Heart left ventricle (tissue), 13 donors: ENCODE measurements around the gene HIVEP2.

Experiments used
- POLR2A ChIP-seq, 2 donors: fragments of 450-650 bp; IDR thresholded peaks; one replicate each; pipeline ENCODE4 v1.6.1; 2017; ENCODE audit warnings: antibody characterized with exemption in 2 of 2, mild to moderate bottlenecking in 2 of 2, moderate library complexity in 2 of 2
- TF ChIP-seq, protein P1 (sequence below), 12 donors: fragments of 200-600 bp; sonication (generic) in 4 of 12; IDR thresholded peaks; one replicate each; pipeline versions ENCODE4 v1.5.0 to v1.8.0; 2018 to 2022; ENCODE audit warnings: antibody characterized with exemption in 12 of 12, mild to moderate bottlenecking in 5 of 12
- donor health status: ischemic (EF 13 %, LVEDD 7.1; RV severe dilation, severe dysfunction).
- donor health status: DM: no; HTN: yes; CAD: no.
- donor health status: DM: no; HTN: no; CAD: no.
- donor health status: ischemic (EF 25% LVEDD 6.9; RV normal size, moderate dysfunction).
- donor health status: ischemic (EF 25% LVEDD 5.7; RV mildly dilated, moderate dysfunction).
- donor health status: ischemic (EF 35%, LVEDD 5.7; RV mildly dilated, moderate dysfunction).
- donor health status: nonischemic (EF 11% LVEDD 7.7; RV severe dilation, severe dysfunction).
- donor health status: DM: yes; HTN: yes; CAD: no.
- donor health status: PGD.
- donor health status: ischemic (EF 29% LVEDD 5.4; RV normal size, mild dysfunction).
- donor health status: nonischemic (EF 23%, LVEDD 6.1; RV moderate dilation, normal function).

DNA sequence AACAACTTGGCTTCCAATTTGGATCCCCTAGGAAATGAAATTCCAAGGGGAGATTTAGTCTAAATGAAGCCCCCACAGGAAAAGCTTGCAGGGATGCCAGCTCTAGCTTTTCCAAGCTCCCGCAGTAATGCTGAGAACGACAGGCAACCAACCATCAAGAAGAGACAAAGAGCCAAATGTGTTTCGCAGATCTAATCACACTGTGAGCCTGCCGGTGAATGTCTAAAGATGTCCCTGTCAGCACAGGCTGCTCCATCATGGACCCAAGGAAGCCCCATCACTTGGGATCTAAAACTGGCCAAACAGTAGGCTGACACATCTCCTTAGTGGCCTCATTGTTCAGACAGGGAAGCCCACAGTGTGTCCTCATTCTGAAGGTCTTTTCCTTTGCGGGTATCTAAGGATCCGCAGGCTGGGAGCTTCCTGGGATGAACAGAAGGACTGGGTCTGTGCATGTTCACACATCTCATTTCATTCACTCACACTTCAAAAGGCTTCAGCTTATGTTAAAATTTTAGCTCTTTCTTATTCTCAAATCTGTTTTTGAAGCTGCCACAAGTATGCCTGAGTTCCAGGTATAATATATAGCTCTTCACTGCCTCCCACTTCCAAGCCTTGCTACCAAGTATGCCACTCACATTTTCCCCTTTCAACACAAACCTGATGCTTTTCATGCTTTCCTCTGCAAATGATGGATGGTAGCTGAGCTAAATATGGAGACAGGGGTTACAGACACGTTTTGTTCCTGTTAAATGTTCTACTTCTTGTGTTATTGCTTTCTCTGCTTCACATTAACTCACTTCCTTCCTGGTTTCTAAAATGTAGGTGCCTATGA, 229.8 kb downstream of the HIVEP2 start:
- TF ChIP-seq, protein P1, sequence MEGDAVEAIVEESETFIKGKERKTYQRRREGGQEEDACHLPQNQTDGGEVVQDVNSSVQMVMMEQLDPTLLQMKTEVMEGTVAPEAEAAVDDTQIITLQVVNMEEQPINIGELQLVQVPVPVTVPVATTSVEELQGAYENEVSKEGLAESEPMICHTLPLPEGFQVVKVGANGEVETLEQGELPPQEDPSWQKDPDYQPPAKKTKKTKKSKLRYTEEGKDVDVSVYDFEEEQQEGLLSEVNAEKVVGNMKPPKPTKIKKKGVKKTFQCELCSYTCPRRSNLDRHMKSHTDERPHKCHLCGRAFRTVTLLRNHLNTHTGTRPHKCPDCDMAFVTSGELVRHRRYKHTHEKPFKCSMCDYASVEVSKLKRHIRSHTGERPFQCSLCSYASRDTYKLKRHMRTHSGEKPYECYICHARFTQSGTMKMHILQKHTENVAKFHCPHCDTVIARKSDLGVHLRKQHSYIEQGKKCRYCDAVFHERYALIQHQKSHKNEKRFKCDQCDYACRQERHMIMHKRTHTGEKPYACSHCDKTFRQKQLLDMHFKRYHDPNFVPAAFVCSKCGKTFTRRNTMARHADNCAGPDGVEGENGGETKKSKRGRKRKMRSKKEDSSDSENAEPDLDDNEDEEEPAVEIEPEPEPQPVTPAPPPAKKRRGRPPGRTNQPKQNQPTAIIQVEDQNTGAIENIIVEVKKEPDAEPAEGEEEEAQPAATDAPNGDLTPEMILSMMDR (IDR thresholded peaks at IDR 0.05) = no peak
- TF ChIP-seq POLR2A (IDR thresholded peaks at IDR 0.05) = no peak
